ENCODE results near the gene RAD23A. TPM values are rescaled to one million over a fixed set of nuclear protein-coding genes. Genes with fewer than 3 reads are reported as not detected.

RAD23A gene
- polyA plus RNA-seq, 1 donor = 91.8 TPM

- Histone ChIP-seq H3K36me3 (ENCODE audit: control insufficient read depth, insufficient read depth, low read length) (no peaks in the 10 kb centered on the region), H3K9me3 (ENCODE audit: control insufficient read depth, low read depth, low read length) (no peaks in the 10 kb centered on the region), H3K4me1 (ENCODE audit: control insufficient read depth, insufficient read depth, low read length) (no peaks in the 10 kb centered on the region), H3K4me3 (ENCODE audit: low read length) (no peak overlapping the region), H3K27me3 (ENCODE audit: control insufficient read depth, insufficient read depth, low read length) (peaks cover 83% of the 10 kb centered on the region), H3K27ac (ENCODE audit: low read length) (no peak overlapping the region)
- DNase-seq = no peak
- WGBS (ENCODE audit: insufficient coverage, low lambda C conversion rate) = no CpG with 5 or more reads among the region's 15 CpGs
These were observed 57.4 kb downstream of the RAD23A start for GRCh38 chr19:13003081-13003480.

Other genes starting within 250 kb of the RAD23A start
- gene FBXW9, start 249.2 kb upstream of the RAD23A start, polyA plus RNA-seq = 9.5 TPM
- gene TNPO2, start 221.9 kb upstream of the RAD23A start, polyA plus RNA-seq = 49.2 TPM
- 219 TPM for gene TRIR, start 211.2 kb upstream of the RAD23A start, polyA plus RNA-seq
- 64.0 TPM for gene GET3, start 208.4 kb upstream of the RAD23A start, polyA plus RNA-seq
- 0.10 TPM for gene BEST2, start 194.1 kb upstream of the RAD23A start, polyA plus RNA-seq
- gene HOOK2, start 170.3 kb upstream of the RAD23A start, polyA plus RNA-seq = 192 TPM
- 333 TPM for gene JUNB, start 154.4 kb upstream of the RAD23A start, polyA plus RNA-seq
- 271 TPM for gene PRDX2, start 144.1 kb upstream of the RAD23A start, polyA plus RNA-seq
- 3.8 TPM for gene THSD8, start 143.8 kb upstream of the RAD23A start, polyA plus RNA-seq
- gene RNASEH2A, start 139.3 kb upstream of the RAD23A start, polyA plus RNA-seq = 20.3 TPM
- gene RTBDN, start 111.3 kb upstream of the RAD23A start, polyA plus RNA-seq = 1.6 TPM
- 4.4 TPM for gene MAST1, start 107.3 kb upstream of the RAD23A start, polyA plus RNA-seq
- 7.8 TPM for gene DNASE2, start 64.4 kb upstream of the RAD23A start, polyA plus RNA-seq
- gene KLF1, start 58.7 kb upstream of the RAD23A start, polyA plus RNA-seq = 0.79 TPM
- 25.4 TPM for gene GCDH, start 54.7 kb upstream of the RAD23A start, polyA plus RNA-seq
- gene SYCE2, start 26.6 kb upstream of the RAD23A start, polyA plus RNA-seq = 1.0 TPM
- 55.0 TPM for gene FARSA, start 12.2 kb upstream of the RAD23A start, polyA plus RNA-seq
- gene CALR, start 7.3 kb upstream of the RAD23A start, polyA plus RNA-seq = 723 TPM
- 30.5 TPM for gene GADD45GIP1, start 11.4 kb downstream of the RAD23A start, polyA plus RNA-seq
- 0.06 TPM for gene DAND5, start 23.7 kb downstream of the RAD23A start, polyA plus RNA-seq
- 20.2 TPM for gene NFIX, start 49.6 kb downstream of the RAD23A start, polyA plus RNA-seq
- gene LYL1, start 157.0 kb downstream of the RAD23A start, polyA plus RNA-seq = 3.7 TPM
- gene TRMT1, start 170.9 kb downstream of the RAD23A start, polyA plus RNA-seq = 35.5 TPM
- gene NACC1, start 172.4 kb downstream of the RAD23A start, polyA plus RNA-seq = 19.4 TPM
- gene STX10, start 204.5 kb downstream of the RAD23A start, polyA plus RNA-seq = 49.0 TPM
- gene IER2, start 204.5 kb downstream of the RAD23A start, polyA plus RNA-seq = 250 TPM